ENCODE data around the gene RGS19. TPM values are rescaled to one million over a fixed set of nuclear protein-coding genes. Genes with fewer than 3 reads are reported as not detected.

Gene RGS19
- polyA plus RNA-seq, 1 donor (not counting 4 experiments of a cell fraction or from before 2014, with no cell fraction given), result 11.8 TPM

DNA sequence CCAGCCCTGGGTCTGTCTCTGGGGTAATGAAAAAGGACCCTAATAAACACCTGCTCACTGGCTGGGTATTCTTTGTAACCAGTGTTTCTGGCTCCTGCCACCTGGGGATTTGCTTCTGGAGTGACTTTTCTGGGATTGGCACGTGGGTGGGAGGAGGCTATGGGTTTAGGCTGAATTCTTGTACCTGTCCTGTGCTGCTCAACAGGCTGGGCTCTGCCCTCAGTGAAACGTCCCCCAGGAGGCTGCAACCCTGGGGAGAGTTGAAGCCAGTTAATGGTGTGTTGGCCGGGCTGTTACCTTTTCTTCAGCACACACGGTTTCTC lies 21.2 kb upstream of the RGS19 start:
- dilution Hi-C loops (cut with MboI; ENCODE audit: extremely low pct_ligation_motif_present, low sequenced_read_pairs), result no loop called here
- Histone ChIP-seq H3K4me3 (ENCODE audit: control insufficient read depth in 2 of 3, extremely low read depth in 1 of 3, insufficient read depth in 2 of 3, low read depth in 1 of 3, low read length in 3 of 3) (no peak overlapping the region), H3K27ac (ENCODE audit: control insufficient read depth, insufficient read depth, low read length) (no peak overlapping the region), H3K9me3 (ENCODE audit: control insufficient read depth, low read depth, low read length) (no peaks in the 10 kb centered on the region), H3K4me1 (ENCODE audit: control insufficient read depth, extremely low read depth, insufficient read depth, low read length) (no peaks in the 10 kb centered on the region), H3K27me3 (ENCODE audit: control insufficient read depth, extremely low read depth, insufficient read depth, low read length) (peaks cover 40% of the 10 kb centered on the region), H3K36me3 (ENCODE audit: control insufficient read depth in 2 of 2, extremely low read depth in 1 of 2, insufficient read depth in 2 of 2, low read length in 2 of 2) (no peaks in the 10 kb centered on the region), H3K9me1 (ENCODE audit: control insufficient read depth, extremely low read depth, insufficient read depth, low read length) (no peaks in the 10 kb centered on the region), H3K79me2 (ENCODE audit: control insufficient read depth, insufficient read depth, low read length) (no peaks in the 10 kb centered on the region), H3K9ac (ENCODE audit: control insufficient read depth, extremely low read depth, insufficient read depth, low read length) (no peak overlapping the region), H3K4me2 (ENCODE audit: control insufficient read depth, extremely low read depth, insufficient read depth, low read depth, low read length) (no peak overlapping the region), H2AFZ (ENCODE audit: control insufficient read depth, low read length) (no peak overlapping the region), H4K20me1 (ENCODE audit: control insufficient read depth, extremely low read depth, insufficient read depth, low read length) (no peaks in the 10 kb centered on the region)
- TF ChIP-seq, protein P1, sequence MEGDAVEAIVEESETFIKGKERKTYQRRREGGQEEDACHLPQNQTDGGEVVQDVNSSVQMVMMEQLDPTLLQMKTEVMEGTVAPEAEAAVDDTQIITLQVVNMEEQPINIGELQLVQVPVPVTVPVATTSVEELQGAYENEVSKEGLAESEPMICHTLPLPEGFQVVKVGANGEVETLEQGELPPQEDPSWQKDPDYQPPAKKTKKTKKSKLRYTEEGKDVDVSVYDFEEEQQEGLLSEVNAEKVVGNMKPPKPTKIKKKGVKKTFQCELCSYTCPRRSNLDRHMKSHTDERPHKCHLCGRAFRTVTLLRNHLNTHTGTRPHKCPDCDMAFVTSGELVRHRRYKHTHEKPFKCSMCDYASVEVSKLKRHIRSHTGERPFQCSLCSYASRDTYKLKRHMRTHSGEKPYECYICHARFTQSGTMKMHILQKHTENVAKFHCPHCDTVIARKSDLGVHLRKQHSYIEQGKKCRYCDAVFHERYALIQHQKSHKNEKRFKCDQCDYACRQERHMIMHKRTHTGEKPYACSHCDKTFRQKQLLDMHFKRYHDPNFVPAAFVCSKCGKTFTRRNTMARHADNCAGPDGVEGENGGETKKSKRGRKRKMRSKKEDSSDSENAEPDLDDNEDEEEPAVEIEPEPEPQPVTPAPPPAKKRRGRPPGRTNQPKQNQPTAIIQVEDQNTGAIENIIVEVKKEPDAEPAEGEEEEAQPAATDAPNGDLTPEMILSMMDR (optimal IDR thresholded peaks at IDR 0.05 in 1 of 3, IDR thresholded peaks at IDR 0.05 in 1 of 3, conservative IDR thresholded peaks at IDR 0.05 in 1 of 3; ENCODE audit: extremely low read depth in 1 of 3, insufficient read depth in 2 of 3, low read length in 3 of 3), result no peak
- TF ChIP-seq EZH2 (IDR thresholded peaks at IDR 0.05; ENCODE audit: low read length), result no peak
- FAIRE-seq (no peak), DNase-seq (ENCODE audit: low read depth, low spot score) (no peak)

DNA sequence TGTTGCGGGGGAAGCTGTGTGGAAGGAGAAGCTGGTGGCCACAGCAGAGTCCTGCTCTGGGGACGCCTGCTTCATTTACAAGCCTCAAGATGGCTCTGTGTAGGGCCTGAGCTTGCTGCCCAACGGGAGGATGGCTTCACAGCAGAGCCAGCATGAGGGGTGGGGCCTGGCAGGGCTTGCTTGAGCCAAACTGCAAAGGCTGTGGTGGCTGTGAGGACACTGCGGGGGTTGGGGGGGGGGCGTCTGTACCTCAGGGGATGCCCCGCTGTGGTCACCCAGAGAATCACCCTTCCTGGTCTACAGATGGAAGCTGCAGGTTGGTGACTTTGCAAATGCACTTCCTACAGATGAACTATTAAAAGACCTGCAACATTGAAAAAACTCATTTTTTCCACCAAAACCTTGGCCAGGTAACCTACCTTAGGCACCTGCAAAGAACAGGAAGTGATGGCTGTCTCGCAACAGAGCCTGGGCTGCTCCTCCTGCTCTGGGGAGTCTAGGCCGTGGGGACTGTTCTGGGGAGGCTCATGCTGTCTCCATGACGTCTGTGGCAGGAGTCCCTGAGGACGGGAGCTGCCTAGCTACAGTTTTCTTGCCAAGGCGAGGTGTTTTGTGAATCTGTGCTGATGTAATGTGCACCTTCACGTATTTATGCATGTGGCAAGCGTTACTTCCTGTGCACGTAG lies 20.7 kb upstream of the RGS19 start:
- Histone ChIP-seq H3K4me1 (ENCODE audit: control insufficient read depth, extremely low read depth, insufficient read depth, low read length) (no peaks in the 10 kb centered on the region), H3K79me2 (ENCODE audit: control insufficient read depth, insufficient read depth, low read length) (no peaks in the 10 kb centered on the region), H2AFZ (ENCODE audit: control insufficient read depth, low read length) (no peak overlapping the region), H3K27ac (ENCODE audit: control insufficient read depth, insufficient read depth, low read length) (no peak overlapping the region), H3K4me3 (ENCODE audit: control insufficient read depth in 2 of 3, extremely low read depth in 1 of 3, insufficient read depth in 2 of 3, low read depth in 1 of 3, low read length in 3 of 3) (no peak overlapping the region), H3K9me3 (ENCODE audit: control insufficient read depth, low read depth, low read length) (no peaks in the 10 kb centered on the region), H4K20me1 (ENCODE audit: control insufficient read depth, extremely low read depth, insufficient read depth, low read length) (no peaks in the 10 kb centered on the region), H3K27me3 (ENCODE audit: control insufficient read depth, extremely low read depth, insufficient read depth, low read length) (peaks cover 40% of the 10 kb centered on the region), H3K36me3 (ENCODE audit: control insufficient read depth in 2 of 2, extremely low read depth in 1 of 2, insufficient read depth in 2 of 2, low read length in 2 of 2) (no peaks in the 10 kb centered on the region), H3K4me2 (ENCODE audit: control insufficient read depth, extremely low read depth, insufficient read depth, low read depth, low read length) (no peak overlapping the region), H3K9me1 (ENCODE audit: control insufficient read depth, extremely low read depth, insufficient read depth, low read length) (no peaks in the 10 kb centered on the region), H3K9ac (ENCODE audit: control insufficient read depth, extremely low read depth, insufficient read depth, low read length) (no peak overlapping the region)
- DNase-seq (ENCODE audit: low read depth, low spot score) (no peak), FAIRE-seq (no peak)
- dilution Hi-C loops (cut with MboI; ENCODE audit: extremely low pct_ligation_motif_present, low sequenced_read_pairs), result no loop called here
- TF ChIP-seq EZH2 (IDR thresholded peaks at IDR 0.05; ENCODE audit: low read length), result no peak
- TF ChIP-seq, protein P1 (optimal IDR thresholded peaks at IDR 0.05 in 1 of 3, IDR thresholded peaks at IDR 0.05 in 1 of 3, conservative IDR thresholded peaks at IDR 0.05 in 1 of 3; ENCODE audit: extremely low read depth in 1 of 3, insufficient read depth in 2 of 3, low read length in 3 of 3), result no peak
